Esophagus muscularis mucosa (tissue), 4 donors: ENCODE measurements around the gene ADGRB3. TPM values are rescaled to one million over a fixed set of nuclear protein-coding genes. Genes with fewer than 3 reads are reported as not detected.

Source experiments
- DNase-seq: peaks from one replicate; pipeline ENCODE4 v3.0.0-alpha.2; 2017; ENCODE audit errors: extremely low spot score
- H3K27ac ChIP-seq, 4 donors: fragments of 200-600 bp; sonication (generic); replicated peaks in 1 of 4; 1 replicate in 3 of 4; 2 replicates in 1 of 4; pipeline ENCODE4 v1.5.1; 2016 to 2019; ENCODE audit warnings: mild to moderate bottlenecking in 1 of 4
- H3K27me3 ChIP-seq, 4 donors: fragments of 200-600 bp; sonication (generic); one replicate each; pipeline versions ENCODE4 v1.5.1 to v1.6.0; 2016 to 2019
- H3K36me3 ChIP-seq, 4 donors: fragments of 200-600 bp; sonication (generic); one replicate each; pipeline ENCODE4 v1.5.1; 2016 to 2019
- H3K4me1 ChIP-seq, 4 donors: fragments of 200-600 bp; sonication (generic); one replicate each; pipeline ENCODE4 v1.5.1; 2016 to 2019
- H3K4me3 ChIP-seq, 4 donors: fragments of 200-600 bp; sonication (generic); 1 replicate in 2 of 4; 2 replicates in 2 of 4; pipeline ENCODE4 v1.5.1; 2016 to 2019; ENCODE audit warnings: mild to moderate bottlenecking in 4 of 4, moderate library complexity in 1 of 4
- H3K9me3 ChIP-seq, 4 donors: fragments of 200-600 bp; sonication (generic); 1 replicate in 3 of 4; 2 replicates in 1 of 4; pipeline ENCODE4 v1.5.1; 2016 to 2019
- CTCF ChIP-seq, 3 experiments: fragments of 200-600 bp in 2 of 3; fragments of 450-650 bp in 1 of 3; sonication (generic) in 2 of 3; IDR thresholded peaks; one replicate each; pipeline ENCODE4 v1.5.1; 2017 to 2019; ENCODE audit warnings: antibody characterized with exemption in 3 of 3, mild to moderate bottlenecking in 2 of 3, moderate library complexity in 1 of 3
- EP300 ChIP-seq: sonication (generic); formaldehyde crosslinking; IDR thresholded peaks from one replicate; pipeline ENCODE4 v1.6.1; 2017; ENCODE audit warnings: antibody characterized with exemption
- POLR2A ChIP-seq: fragments of 450-650 bp; IDR thresholded peaks from one replicate; pipeline ENCODE4 v1.6.1; 2017; ENCODE audit warnings: antibody characterized with exemption, moderate library complexity, mild to moderate bottlenecking, low read depth
- POLR2AphosphoS5 ChIP-seq, 2 donors: sonication (generic); formaldehyde crosslinking; IDR thresholded peaks; one replicate each; pipeline ENCODE4 v1.6.1; 2017; ENCODE audit warnings: antibody characterized with exemption in 2 of 2
- WGBS: methylation state at CpG from one replicate; pipeline ENCODE4 v1.1.5; 2018; 5-methylcytosine and 5-hydroxymethylcytosine counted together
- intact Hi-C: fragments of 100-400 bp; cut with DNase I; formaldehyde crosslinking; loops from one replicate; pipeline ENCODE4 v1.15.1; 2023
- total RNA-seq, 4 donors: library from RNA; depleted of rRNA; stranded (reverse); fragments of >200 nt; gene quantifications; one replicate each; pipeline versions ENCODE4 v1.1.0 to v1.2.1, GENCODE V29; 2016

The ADGRB3 gene
- total RNA-seq, 4 donors from 2014 or later = 4.9 to 6.3 (median 5.8) TPM

- Histone ChIP-seq H3K4me3 (no peak overlapping the region), H3K27ac (no peak overlapping the region), H3K4me1 (no peaks in the 10 kb centered on the region), H3K9me3 (no peaks in the 10 kb centered on the region), H3K36me3 (no peaks in the 10 kb centered on the region), H3K27me3 (no peaks in the 10 kb centered on the region)
- 95% methylated on average over 6 of the region's 7 CpGs for WGBS
- intact Hi-C loops = no loop called here
- no peak for TF ChIP-seq CTCF (IDR thresholded peaks at IDR 0.05)
- no peak for TF ChIP-seq EP300
- no peak for TF ChIP-seq POLR2A
- no peak for TF ChIP-seq POLR2AphosphoS5 (IDR thresholded peaks at IDR 0.05)
- no peak for DNase-seq
Observed at GRCh38 chr6:69180361-69181067, 545.4 kb downstream of the ADGRB3 start.

GRCh38 chr6:69181964-69182363, 546.9 kb downstream of the ADGRB3 start:
- TF ChIP-seq POLR2A (no peak), CTCF (IDR thresholded peaks at IDR 0.05) (no peak), POLR2AphosphoS5 (IDR thresholded peaks at IDR 0.05) (no peak), EP300 (no peak)
- Histone ChIP-seq H3K4me3 (no peak overlapping the region), H3K4me1 (no peaks in the 10 kb centered on the region), H3K27ac (no peak overlapping the region), H3K9me3 (no peaks in the 10 kb centered on the region), H3K27me3 (no peaks in the 10 kb centered on the region), H3K36me3 (no peaks in the 10 kb centered on the region)
- intact Hi-C loops = no loop called here
- 86% methylated on average over 3 of the region's 3 CpGs for WGBS
- no peak for DNase-seq

GRCh38 chr6:69185276-69185675, 550.2 kb downstream of the ADGRB3 start:
- Histone ChIP-seq H3K4me3 (no peak overlapping the region), H3K4me1 (no peaks in the 10 kb centered on the region), H3K27me3 (no peaks in the 10 kb centered on the region), H3K27ac (no peak overlapping the region), H3K9me3 (no peaks in the 10 kb centered on the region), H3K36me3 (no peaks in the 10 kb centered on the region)
- TF ChIP-seq POLR2A (no peak), POLR2AphosphoS5 (IDR thresholded peaks at IDR 0.05) (no peak), EP300 (no peak), CTCF (IDR thresholded peaks at IDR 0.05) (no peak)
- intact Hi-C loops = no loop called here
- WGBS = 85% methylated on average over 3 of the region's 3 CpGs
- DNase-seq = no peak

GRCh38 chr6:69202768-69203167, 567.7 kb downstream of the ADGRB3 start:
- intact Hi-C loops = no loop called here
- DNase-seq = no peak
- H3K9me3 ChIP-seq = no peaks in the 10 kb centered on the region
- H3K27ac ChIP-seq = no peak overlapping the region
- H3K36me3 ChIP-seq = no peaks in the 10 kb centered on the region
- no peak for TF ChIP-seq POLR2A
- no peak for TF ChIP-seq EP300
- no peak for TF ChIP-seq POLR2AphosphoS5 (IDR thresholded peaks at IDR 0.05)
- TF ChIP-seq CTCF (IDR thresholded peaks at IDR 0.05) = no peak
- no peak overlapping the region for H3K4me3 ChIP-seq
- peaks cover 0 to 11% (median 5%) of the 10 kb centered on the region in 4 donors for H3K4me1 ChIP-seq
- 29% methylated on average over 2 of the region's 2 CpGs for WGBS
- no peaks in the 10 kb centered on the region for H3K27me3 ChIP-seq

GRCh38 chr6:69216127-69216526, 581.0 kb downstream of the ADGRB3 start:
- H3K4me1 ChIP-seq = no peaks in the 10 kb centered on the region
- H3K4me3 ChIP-seq = no peak overlapping the region
- WGBS = 40% methylated on average over 1 of the region's 1 CpG
- DNase-seq = no peak
- H3K36me3 ChIP-seq = no peaks in the 10 kb centered on the region
- intact Hi-C loops = no loop called here
- H3K27ac ChIP-seq = no peak overlapping the region
- H3K9me3 ChIP-seq = no peaks in the 10 kb centered on the region
- TF ChIP-seq CTCF (IDR thresholded peaks at IDR 0.05) (no peak), POLR2AphosphoS5 (IDR thresholded peaks at IDR 0.05) (no peak), POLR2A (no peak), EP300 (no peak)
- no peaks in the 10 kb centered on the region for H3K27me3 ChIP-seq
